Activated CD8-positive, alpha-beta T cell treated with anti-CD3 and anti-CD28 coated beads, Interleukin-2, amount 10 ng/mL, durations not matched to agents 7 days and 5 days (primary cell): ENCODE measurements around the gene CCNI2. TPM values are rescaled to one million over a fixed set of nuclear protein-coding genes. Genes with fewer than 3 reads are reported as not detected.

Experiments used
- ATAC-seq: fragments of 150-1000 bp; cut with Tn5 transposase; one replicate; pipeline ENCODE4 v1.10.0; 2021; ENCODE audit warnings: moderate library complexity
- CTCF ChIA-PET: fragments of 350-600 bp; sonication (Branson Sonifier 250); formaldehyde crosslinking; loops from one replicate; lab custom pipeline; 2021; ENCODE audit warnings: antibody characterized with exemption; lab: Charles Lee
- POLR2A ChIA-PET: fragments of 350-600 bp; sonication (Branson Sonifier 250); formaldehyde crosslinking; loops from one replicate; lab custom pipeline; 2021; ENCODE audit warnings: antibody characterized with exemption; lab: Charles Lee
- DNase-seq: peaks from one replicate; pipeline ENCODE4 v3.0.0-alpha.2; 2020
- H3K27ac Mint-ChIP-seq: one replicate; pipeline ENCODE4 v1.8.0; 2021; ENCODE audit warnings: mild to moderate bottlenecking, mixed read lengths
- H3K27me3 Mint-ChIP-seq: one replicate; pipeline ENCODE4 v1.8.0; 2021; ENCODE audit warnings: low read depth, mixed read lengths
- H3K36me3 Mint-ChIP-seq: one replicate; pipeline ENCODE4 v1.8.0; 2021; ENCODE audit warnings: low read depth, mixed read lengths
- H3K4me1 Mint-ChIP-seq: one replicate; pipeline ENCODE4 v1.8.0; 2021; ENCODE audit warnings: low read depth, mixed read lengths
- H3K4me3 Mint-ChIP-seq: one replicate; pipeline ENCODE4 v1.8.0; 2021; ENCODE audit warnings: mild to moderate bottlenecking, mixed read lengths
- H3K9me3 Mint-ChIP-seq: one replicate; pipeline ENCODE4 v1.8.0; 2022; ENCODE audit warnings: mixed read lengths; ENCODE audit not compliant: insufficient read depth
- total RNA-seq, 2 experiments: library from RNA; stranded (reverse); gene quantifications; one replicate each; pipeline ENCODE4 v1.2.3, GENCODE V29; 2021

CCNI2 gene
- total RNA-seq, 2 experiments from 2014 or later, result 8.3 to 9.5 TPM

GRCh38 chr5:132767150-132767549 lies 19.9 kb downstream of the CCNI2 start:
- ChIA-PET CTCF (interaction anchor here (1.0 kb wide), 1 partner anchor 53 kb away, joined by 3 read pairs; no protein-coding TSS in a partner anchor), POLR2A (interaction anchor here (0.7 kb wide), 1 partner anchor 40 kb away, joined by 3 read pairs; no protein-coding TSS in a partner anchor)
- Mint-ChIP-seq H3K9me3 (no peaks in the 10 kb centered on the region), H3K27ac (no peak overlapping the region), H3K4me3 (no peak overlapping the region), H3K36me3 (peaks cover 8% of the 10 kb centered on the region), H3K4me1 (no peaks in the 10 kb centered on the region), H3K27me3 (no peaks in the 10 kb centered on the region)
- ATAC-seq (no peak), DNase-seq (no peak)

- CTCF ChIA-PET, result no interaction called here
Measured at GRCh38 chr5:132768485-132768868, 21.3 kb downstream of the CCNI2 start.

DNA sequence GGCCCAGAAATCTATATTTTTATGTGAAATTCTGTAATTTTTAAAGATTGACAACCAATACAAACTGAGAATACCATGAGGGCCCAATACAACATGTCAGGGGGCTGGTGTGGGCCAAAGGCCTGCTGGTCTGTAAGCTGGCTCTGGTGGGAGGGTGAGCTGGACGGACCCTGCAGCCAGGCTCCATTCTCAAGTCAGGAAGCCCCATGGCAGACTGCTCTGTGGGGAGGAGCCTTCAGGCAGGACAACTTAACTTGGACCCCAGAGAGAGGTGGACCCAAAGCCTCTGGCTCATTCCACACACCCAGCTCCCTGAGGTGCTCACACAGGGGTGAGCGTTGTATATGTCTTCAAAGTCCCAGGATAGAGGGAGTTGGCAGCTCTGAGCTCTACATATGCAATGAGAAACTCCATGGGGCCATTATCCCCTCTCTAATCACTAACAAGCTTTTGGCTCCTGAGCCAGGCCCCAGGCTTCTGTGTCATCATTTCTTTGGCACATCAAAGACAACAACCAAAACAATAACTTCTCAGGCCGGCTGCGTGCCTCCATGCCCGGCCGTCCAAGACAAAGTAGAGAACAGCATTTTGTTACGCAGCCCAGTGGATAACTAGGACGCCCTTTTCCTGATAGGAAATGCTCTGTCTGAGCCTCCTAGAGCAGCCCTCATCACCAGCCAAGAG lies 23.4 kb downstream of the CCNI2 start:
- H3K27ac Mint-ChIP-seq, result no peak overlapping the region
- no peaks in the 10 kb centered on the region for H3K9me3 Mint-ChIP-seq
- no peak for DNase-seq
- no peak overlapping the region for H3K4me3 Mint-ChIP-seq
- ChIA-PET POLR2A (no interaction called here), CTCF (interaction anchor here (0.7 kb wide), 1 partner anchor 265 kb away, joined by 3 read pairs; no protein-coding TSS in a partner anchor)
- peaks cover 7% of the 10 kb centered on the region for H3K27me3 Mint-ChIP-seq
- peaks cover 3% of the 10 kb centered on the region for H3K4me1 Mint-ChIP-seq
- no peaks in the 10 kb centered on the region for H3K36me3 Mint-ChIP-seq
- no peak for ATAC-seq

More at GRCh38 chr5:132768485-132768868, 21.3 kb downstream of the CCNI2 start:
- Mint-ChIP-seq H3K4me3 (no peak overlapping the region), H3K4me1 (no peaks in the 10 kb centered on the region), H3K27ac (no peak overlapping the region), H3K36me3 (peaks cover 3% of the 10 kb centered on the region), H3K27me3 (no peaks in the 10 kb centered on the region), H3K9me3 (no peaks in the 10 kb centered on the region)
- DNase-seq (no peak), ATAC-seq (no peak)
- POLR2A ChIA-PET, result no interaction called here

GRCh38 chr5:132771503-132771998 lies 24.3 kb downstream of the CCNI2 start:
- ATAC-seq, result no peak
- ChIA-PET CTCF (no interaction called here), POLR2A (no interaction called here)
- Mint-ChIP-seq H3K36me3 (no peaks in the 10 kb centered on the region), H3K27me3 (peaks cover 13% of the 10 kb centered on the region), H3K27ac (no peak overlapping the region), H3K9me3 (no peaks in the 10 kb centered on the region), H3K4me1 (peaks cover 6% of the 10 kb centered on the region), H3K4me3 (no peak overlapping the region)
- no peak for DNase-seq

- H3K27me3 Mint-ChIP-seq, result peaks cover 13% of the 10 kb centered on the region
- H3K9me3 Mint-ChIP-seq, result no peaks in the 10 kb centered on the region
- ATAC-seq (no peak), DNase-seq (no peak)
- no peak overlapping the region for H3K27ac Mint-ChIP-seq
- no peak overlapping the region for H3K4me3 Mint-ChIP-seq
- no peaks in the 10 kb centered on the region for H3K36me3 Mint-ChIP-seq
- H3K4me1 Mint-ChIP-seq, result peaks cover 6% of the 10 kb centered on the region
- POLR2A ChIA-PET, result interaction anchor here (1.4 kb wide), 1 partner anchor 25 kb away, joined by 3 read pairs; the partner anchor contains the start of gene CCNI2
- CTCF ChIA-PET, result interaction anchor here (1.1 kb wide), 1 partner anchor 49 kb away, joined by 3 read pairs; no protein-coding TSS in a partner anchor
Measured at GRCh38 chr5:132772291-132773070, 25.3 kb downstream of the CCNI2 start.

DNA sequence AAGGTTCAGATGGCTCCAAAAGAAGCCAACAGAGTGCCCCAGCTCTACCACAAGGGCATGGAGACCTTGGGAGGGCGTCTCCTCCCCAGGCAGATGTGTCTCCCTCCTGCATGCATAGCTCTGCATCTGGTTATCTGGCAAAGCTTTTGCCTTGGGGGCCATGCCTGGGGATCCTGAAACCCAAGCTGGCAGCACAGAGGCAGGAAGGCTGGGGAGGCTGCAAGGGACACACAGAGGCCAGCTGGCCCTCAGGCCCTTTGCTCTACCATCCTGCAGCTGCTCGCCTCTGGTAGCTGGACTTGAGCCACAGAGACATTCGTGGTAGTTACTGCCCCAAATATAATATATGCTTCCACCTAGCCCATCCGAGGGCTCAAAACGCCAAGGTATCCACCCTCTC lies 25.9 kb downstream of the CCNI2 start:
- H3K36me3 Mint-ChIP-seq, result no peaks in the 10 kb centered on the region
- no peak overlapping the region for H3K27ac Mint-ChIP-seq
- no peak for DNase-seq
- peaks cover 17% of the 10 kb centered on the region for H3K27me3 Mint-ChIP-seq
- peaks cover 11% of the 10 kb centered on the region for H3K4me1 Mint-ChIP-seq
- POLR2A ChIA-PET, result interaction anchor here (1.4 kb wide), 1 partner anchor 26 kb away, joined by 3 read pairs; the partner anchor contains the start of gene CCNI2
- no peaks in the 10 kb centered on the region for H3K9me3 Mint-ChIP-seq
- no peak overlapping the region for H3K4me3 Mint-ChIP-seq
- CTCF ChIA-PET, result interaction anchor here (1.1 kb wide), 1 partner anchor 49 kb away, joined by 3 read pairs; no protein-coding TSS in a partner anchor
- no peak for ATAC-seq

GRCh38 chr5:132773601-132774355 lies 26.6 kb downstream of the CCNI2 start:
- no peak overlapping the region for H3K27ac Mint-ChIP-seq
- H3K9me3 Mint-ChIP-seq, result no peaks in the 10 kb centered on the region
- CTCF ChIA-PET, result interaction anchor here (1.1 to 2.8 kb wide), 2 partner anchors 45 to 48 kb away, joined by 3 to 9 read pairs; no protein-coding TSS in a partner anchor
- no peak for ATAC-seq
- H3K4me3 Mint-ChIP-seq, result no peak overlapping the region
- peaks cover 23% of the 10 kb centered on the region for H3K27me3 Mint-ChIP-seq
- POLR2A ChIA-PET, result interaction anchor here (1.4 kb wide), 1 partner anchor 26 kb away, joined by 3 read pairs; the partner anchor contains the start of gene CCNI2
- H3K36me3 Mint-ChIP-seq, result no peaks in the 10 kb centered on the region
- H3K4me1 Mint-ChIP-seq, result peaks cover 15% of the 10 kb centered on the region
- no peak for DNase-seq

DNA sequence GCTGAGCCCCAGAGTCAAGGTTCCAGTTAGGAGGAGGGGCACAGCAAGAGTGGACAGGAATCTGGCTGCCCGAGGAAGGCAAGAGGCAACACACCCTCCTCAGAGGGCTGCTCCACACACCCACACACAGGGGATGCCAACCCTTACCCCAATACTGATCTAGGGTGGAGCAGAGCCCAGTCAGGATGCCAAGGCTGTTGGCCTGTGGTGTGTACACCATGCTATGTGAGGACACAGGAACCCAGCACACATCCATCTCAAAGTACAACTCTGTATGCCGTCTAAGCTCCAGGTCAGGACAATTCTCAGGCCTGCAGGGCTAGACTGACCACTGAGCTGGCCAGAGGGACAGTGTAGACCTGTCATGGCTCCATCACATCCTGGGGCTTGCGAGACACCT lies 27.2 kb downstream of the CCNI2 start:
- ATAC-seq (no peak), DNase-seq (no peak)
- POLR2A ChIA-PET, result no interaction called here
- H3K9me3 Mint-ChIP-seq, result no peaks in the 10 kb centered on the region
- peaks cover 19% of the 10 kb centered on the region for H3K4me1 Mint-ChIP-seq
- CTCF ChIA-PET, result interaction anchor here (2.8 kb wide), 1 partner anchor 44 kb away, joined by 9 read pairs; no protein-coding TSS in a partner anchor
- H3K4me3 Mint-ChIP-seq, result no peak overlapping the region
- H3K27ac Mint-ChIP-seq, result no peak overlapping the region
- peaks cover 23% of the 10 kb centered on the region for H3K27me3 Mint-ChIP-seq
- no peaks in the 10 kb centered on the region for H3K36me3 Mint-ChIP-seq

DNA sequence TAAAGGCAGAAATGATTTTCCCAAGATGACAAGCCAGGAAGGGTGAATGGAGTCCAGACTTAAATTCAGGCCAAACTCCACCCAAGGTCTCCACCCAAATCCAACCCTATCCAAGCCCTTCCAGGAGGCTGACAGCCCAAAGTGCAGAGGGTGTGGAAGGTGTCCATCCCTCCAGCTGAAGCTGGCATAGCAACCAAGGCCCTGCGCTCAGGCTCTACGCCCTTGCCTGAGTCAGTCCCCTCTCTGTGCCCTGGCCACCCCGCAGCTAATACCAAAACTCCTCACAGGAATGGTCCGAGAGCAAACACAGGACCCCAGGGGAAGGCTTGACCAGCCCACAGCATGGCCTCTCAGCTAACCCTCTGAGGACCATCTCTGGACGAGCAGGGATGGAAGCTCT lies 27.7 kb downstream of the CCNI2 start:
- POLR2A ChIA-PET, result no interaction called here
- H3K36me3 Mint-ChIP-seq, result no peaks in the 10 kb centered on the region
- H3K27me3 Mint-ChIP-seq, result peaks cover 26% of the 10 kb centered on the region
- DNase-seq (no peak), ATAC-seq (no peak)
- H3K4me3 Mint-ChIP-seq, result no peak overlapping the region
- H3K27ac Mint-ChIP-seq, result no peak overlapping the region
- CTCF ChIA-PET, result interaction anchor here (1.2 to 2.8 kb wide), 3 partner anchors 10 to 44 kb away, joined by 4 to 9 read pairs (median 4); partner anchors contain the start of gene CCNI2
- peaks cover 23% of the 10 kb centered on the region for H3K4me1 Mint-ChIP-seq
- no peaks in the 10 kb centered on the region for H3K9me3 Mint-ChIP-seq

GRCh38 chr5:132775476-132775961 lies 28.3 kb downstream of the CCNI2 start:
- POLR2A ChIA-PET, result interaction anchor here (0.7 to 1.8 kb wide), 2 partner anchors 28 to 88 kb away, joined by 3 to 5 read pairs; partner anchors contain the start of gene CCNI2
- Mint-ChIP-seq H3K27me3 (peaks cover 27% of the 10 kb centered on the region), H3K36me3 (no peaks in the 10 kb centered on the region), H3K4me1 (peaks cover 27% of the 10 kb centered on the region), H3K4me3 (peak overlapping the region; percentile 6), H3K27ac (no peak overlapping the region), H3K9me3 (no peaks in the 10 kb centered on the region)
- DNase-seq (no peak), ATAC-seq (no peak)
- CTCF ChIA-PET, result interaction anchor here (0.8 to 2.8 kb wide), 4 partner anchors 10 to 43 kb away, joined by 3 to 9 read pairs (median 4); partner anchors contain the start of gene CCNI2
